HepG2 (cell line): ENCODE data around the gene ABCG2. TPM values are rescaled to one million over a fixed set of nuclear protein-coding genes. Genes with fewer than 3 reads are reported as not detected.

Experiments
- ATAC-seq: fragments of 200-7000 bp; cut with Tn5 transposase; 3 replicates; pipeline ENCODE4 v1.9.1; 2020; ENCODE audit warnings: mild to moderate bottlenecking, moderate library complexity
- BruUV-seq: library from RNA; stranded (reverse); fragments of 400-500 nt; replicated peaks from 2 replicates; lab custom pipeline; 2021; lab: Mats Ljungman, UMichigan
- CTCF ChIA-PET: fragments of 300-600 bp; formaldehyde crosslinking; extraction: SDS; loops from one replicate; lab custom pipeline; 2021; ENCODE audit warnings: low total read pairs, inconsistent platforms, low intra/inter-chr PET ratio; lab: Yijun Ruan, JAX
- POLR2A ChIA-PET: fragments of 350-600 bp; sonication (Branson Sonifier 250); formaldehyde crosslinking; loops from one replicate; lab custom pipeline; 2020; ENCODE audit warnings: antibody characterized with exemption, inconsistent platforms; lab: Yijun Ruan, JAX
- DNase-seq: peaks from one replicate; pipeline ENCODE4 v3.0.0-alpha.2; 2015; ENCODE audit warnings: low spot score
- FAIRE-seq: peaks from 3 replicates; lab custom pipeline; 2011; peaks lifted over from hg19 to GRCh38; lab: Jason Lieb, UNC
- H2AFZ ChIP-seq: one replicate; pipeline ENCODE4 v1.6.1; 2011; ENCODE audit warnings: low read length, inconsistent platforms
- H3K27ac ChIP-seq: fragments of 300-600 bp; 3 replicates; pipeline ENCODE4 v1.8.0; 2011; ENCODE audit warnings: mixed run types, mild to moderate bottlenecking, mixed read lengths, low read length, inconsistent platforms; ENCODE audit not compliant: insufficient read depth; ENCODE audit errors: extremely low read length
- H3K27me3 ChIP-seq, 2 experiments: fragments of 200-600 bp in 1 of 2; 2 replicates in 1 of 2; 3 replicates in 1 of 2; pipeline versions ENCODE4 v1.6.0 to v1.8.0; 2011; ENCODE audit warnings: low read length in 2 of 2, mild to moderate bottlenecking in 2 of 2, moderate library complexity in 2 of 2, inconsistent platforms in 1 of 2; ENCODE audit not compliant: insufficient read depth in 2 of 2, control insufficient read depth in 1 of 2
- H3K36me3 ChIP-seq, 2 experiments: fragments of 200-600 bp in 1 of 2; replicated peaks in 1 of 2; 2 replicates in 1 of 2; 3 replicates in 1 of 2; pipeline versions ENCODE4 v1.5.1 to v1.8.0; 2011; ENCODE audit warnings: low read length in 2 of 2, inconsistent platforms in 1 of 2; ENCODE audit not compliant: insufficient read depth in 2 of 2, control insufficient read depth in 1 of 2
- H3K4me1 ChIP-seq: 2 replicates; pipeline ENCODE4 v1.5.1; 2012; ENCODE audit warnings: low read length, inconsistent platforms; ENCODE audit not compliant: insufficient read depth
- H3K4me2 ChIP-seq: 2 replicates; pipeline ENCODE4 v1.6.0; 2011; ENCODE audit warnings: low read depth, low read length, inconsistent platforms
- H3K4me3 ChIP-seq, 3 experiments: fragments of 200-600 bp in 1 of 3; sonication (generic), shearing (Covaris generic) in 1 of 3; replicated peaks in 1 of 3; 2 replicates each; pipeline ENCODE4 v1.5.1; 2011 to 2016; ENCODE audit warnings: low read length in 3 of 3, inconsistent platforms in 2 of 3, low read depth in 2 of 3, mild to moderate bottlenecking in 2 of 3, control low read depth in 1 of 3, mixed read lengths in 1 of 3; ENCODE audit not compliant: insufficient read depth in 1 of 3
- H3K79me2 ChIP-seq: one replicate; pipeline ENCODE4 v1.6.1; 2011; ENCODE audit warnings: low read length, inconsistent platforms; ENCODE audit not compliant: insufficient read depth
- H3K9ac ChIP-seq: 2 replicates; pipeline ENCODE4 v1.6.0; 2011; ENCODE audit warnings: mild to moderate bottlenecking, low read depth, low read length, inconsistent platforms; ENCODE audit not compliant: insufficient read depth
- H3K9me3 ChIP-seq: 2 replicates; pipeline ENCODE4 v1.5.1; 2012; ENCODE audit warnings: mild to moderate bottlenecking, low read length
- H4K20me1 ChIP-seq: 2 replicates; pipeline ENCODE4 v1.6.0; 2011; ENCODE audit warnings: inconsistent platforms, mild to moderate bottlenecking, low read length, moderate library complexity; ENCODE audit not compliant: insufficient read depth
- GATA4 ChIP-seq: sonication (generic); IDR thresholded peaks from 2 replicates; pipeline ENCODE4 v1.6.1; 2016; ENCODE audit warnings: antibody characterized with exemption, low read depth, borderline replicate concordance
- GATAD2A ChIP-seq: IDR thresholded peaks from 2 replicates; pipeline ENCODE4 v1.6.1; 2016
- IKZF5 ChIP-seq: IDR thresholded peaks from 2 replicates; pipeline ENCODE4 v1.6.1; 2018; ENCODE audit warnings: missing genetic modification reagents, mild to moderate bottlenecking, missing compliant biosample characterization
- TBP ChIP-seq: sonication (generic); formaldehyde crosslinking; IDR thresholded peaks from 2 replicates; pipeline ENCODE4 v1.5.0; 2020; ENCODE audit warnings: missing genetic modification reagents
- THAP11 ChIP-seq: IDR thresholded peaks from 2 replicates; pipeline ENCODE4 v1.6.1; 2016; ENCODE audit warnings: missing biosample characterization, missing genetic modification reagents
- ZNF160 ChIP-seq: sonication (generic); formaldehyde crosslinking; IDR thresholded peaks from 2 replicates; pipeline ENCODE4 v1.8.0; 2022; ENCODE audit warnings: mild to moderate bottlenecking, inconsistent platforms, missing genetic modification reagents
- WGBS: methylation state at CpG from one replicate; pipeline ENCODE4 v1.1.6; 2017; ENCODE audit warnings: low lambda C conversion rate; 5-methylcytosine and 5-hydroxymethylcytosine counted together
- in situ Hi-C: cut with HindIII; loops from 2 replicates; pipeline ENCODE4 v1.10.0; 2017; ENCODE audit warnings: low pct_unique_long_range_greater_than_20kb; ENCODE audit not compliant: extremely low pct_ligation_motif_present
- intact Hi-C: fragments of 100-400 bp; cut with micrococcal nuclease; formaldehyde crosslinking; loops from one replicate; pipeline ENCODE4 v1.10.0; 2022; ENCODE audit not compliant: unreplicated experiment
- polyA plus RNA-seq, 8 experiments: library from polyadenylated mRNA; depleted of rRNA in 3 of 8; stranded (reverse) in 7 of 8; unstranded in 1 of 8; fragments of >200 nt; fragmentation: Illumina TruSeq in 4 of 8; extraction: Trizol in 4 of 8; gene quantifications; 2 replicates each; pipeline versions ENCODE4 v1.2.1 to v1.2.3, GENCODE V29; 2011 to 2016; ENCODE audit warnings: low read depth in 4 of 8, missing spikeins in 1 of 8, mixed read lengths in 1 of 8; ENCODE audit not compliant: insufficient read depth in 1 of 8
- total RNA-seq, 5 experiments: library from RNA; depleted of rRNA; stranded (reverse); fragments of >200 nt; fragmentation: Illumina TruSeq; extraction: Trizol; gene quantifications; 2 replicates each; pipeline ENCODE4 v1.2.3, GENCODE V29; 2016; ENCODE audit warnings: low read depth in 1 of 5
- TF ChIP-seq, protein P1 (sequence below): sonication (generic); formaldehyde crosslinking; IDR thresholded peaks from 2 replicates; pipeline ENCODE4 v1.5.1; 2020; ENCODE audit warnings: mild to moderate bottlenecking, missing genetic modification reagents

The ABCG2 gene
- total and polyA plus RNA-seq, 2 of the 13 experiments (the other 11 are each of a cell fraction or from before 2014, with no cell fraction given): 10.0 to 15.7 TPM

DNA sequence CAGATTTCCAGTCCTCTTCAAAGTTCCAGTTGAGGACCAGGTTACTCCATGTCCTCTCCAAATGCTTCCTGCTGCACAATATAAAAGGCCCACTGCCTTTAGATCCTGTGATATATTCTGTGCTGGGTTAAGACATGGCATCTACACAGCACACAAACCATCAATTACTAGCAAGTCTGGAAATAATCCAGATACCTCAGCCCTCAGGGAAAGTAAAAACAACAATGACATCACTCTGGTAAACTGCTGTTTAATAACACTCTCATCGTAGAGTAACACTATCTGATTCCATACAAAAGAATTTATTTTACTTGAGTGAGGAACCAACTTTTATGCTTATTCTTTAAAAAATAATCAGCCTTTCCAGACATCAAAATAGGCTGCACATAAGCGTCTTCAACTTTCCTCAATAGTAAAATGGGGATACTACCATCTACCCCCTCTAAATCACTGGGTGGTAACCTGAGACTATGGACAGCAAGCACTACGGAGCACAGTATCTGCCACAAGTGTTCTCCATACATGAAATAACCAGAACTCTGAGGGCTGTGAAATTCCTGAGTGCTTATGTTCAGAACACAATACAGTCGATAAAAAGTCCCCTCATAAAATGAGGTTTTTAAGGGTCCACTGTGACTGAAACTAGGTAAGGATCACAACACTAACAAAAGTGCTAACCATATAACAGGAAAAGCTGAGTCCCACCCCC, 53.4 kb downstream of the ABCG2 start:
- Histone ChIP-seq H3K79me2 (no peaks in the 10 kb centered on the region), H3K4me2 (no peak overlapping the region), H3K4me3 (no peak overlapping the region), H2AFZ (no peak overlapping the region), H3K4me1 (peaks cover 56% of the 10 kb centered on the region), H4K20me1 (no peaks in the 10 kb centered on the region), H3K9ac (no peak overlapping the region), H3K36me3 (no peaks in the 10 kb centered on the region), H3K9me3 (no peaks in the 10 kb centered on the region), H3K27me3 (no peaks in the 10 kb centered on the region), H3K27ac (peak overlapping the region; percentile 18)
- WGBS: 99% methylated on average over 4 of the region's 4 CpGs
- no peak for ATAC-seq
- POLR2A ChIA-PET: no interaction called here
- in situ Hi-C loops (no loop called here), intact Hi-C loops (loop anchor here (5.0 kb wide), 5 partner anchors 43 to 412 kb away; partner anchors contain the start of gene PPM1K)
- DNase-seq: no peak
- CTCF ChIA-PET: no interaction called here
- TF ChIP-seq THAP11 (CRISPR knock-in tag): no peak
- no peak for TF ChIP-seq IKZF5 (CRISPR knock-in tag)
- no peak for TF ChIP-seq TBP
- TF ChIP-seq ZNF160 (CRISPR knock-in tag): no peak
- TF ChIP-seq, protein P1, sequence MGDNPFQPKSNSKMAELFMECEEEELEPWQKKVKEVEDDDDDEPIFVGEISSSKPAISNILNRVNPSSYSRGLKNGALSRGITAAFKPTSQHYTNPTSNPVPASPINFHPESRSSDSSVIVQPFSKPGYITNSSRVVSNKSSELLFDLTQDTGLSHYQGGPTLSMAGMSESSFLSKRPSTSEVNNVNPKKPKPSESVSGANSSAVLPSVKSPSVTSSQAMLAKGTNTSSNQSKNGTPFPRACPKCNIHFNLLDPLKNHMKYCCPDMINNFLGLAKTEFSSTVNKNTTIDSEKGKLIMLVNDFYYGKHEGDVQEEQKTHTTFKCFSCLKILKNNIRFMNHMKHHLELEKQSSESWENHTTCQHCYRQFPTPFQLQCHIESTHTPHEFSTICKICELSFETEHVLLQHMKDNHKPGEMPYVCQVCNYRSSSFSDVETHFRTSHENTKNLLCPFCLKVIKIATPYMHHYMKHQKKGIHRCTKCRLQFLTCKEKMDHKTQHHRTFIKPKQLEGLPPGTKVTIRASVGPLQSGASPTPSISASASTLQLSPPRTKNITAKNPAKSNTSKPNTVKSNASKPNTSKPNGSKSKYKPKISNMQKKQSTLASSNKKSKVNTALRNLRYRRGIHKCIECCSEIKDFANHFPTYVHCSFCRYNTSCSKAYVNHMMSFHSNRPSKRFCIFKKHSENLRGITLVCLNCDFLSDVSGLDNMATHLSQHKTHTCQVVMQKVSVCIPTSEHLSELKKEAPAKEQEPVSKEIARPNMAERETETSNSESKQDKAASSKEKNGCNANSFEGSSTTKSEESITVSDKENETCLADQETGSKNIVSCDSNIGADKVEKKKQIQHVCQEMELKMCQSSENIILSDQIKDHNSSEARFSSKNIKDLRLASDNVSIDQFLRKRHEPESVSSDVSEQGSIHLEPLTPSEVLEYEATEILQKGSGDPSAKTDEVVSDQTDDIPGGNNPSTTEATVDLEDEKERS (CRISPR knock-in tag): no peak
- no peak for TF ChIP-seq GATAD2A (CRISPR knock-in tag)
- no peak for TF ChIP-seq GATA4
- BruUV-seq: no TSS peak
- no peak for FAIRE-seq
